Testis (tissue), 3 donors: Measurements from ENCODE around the gene GRK1. TPM values are rescaled to one million over a fixed set of nuclear protein-coding genes. Genes with fewer than 3 reads are reported as not detected.

Source experiments
- DNase-seq: peaks from one replicate; pipeline ENCODE4 v3.0.0-alpha.2; 2019
- H3K27ac ChIP-seq, 2 donors: fragments of 200-600 bp; sonication (generic); one replicate each; pipeline ENCODE4 v1.5.1; 2019
- H3K27me3 ChIP-seq: fragments of 200-600 bp; sonication (generic); one replicate; pipeline ENCODE4 v1.5.1; 2019
- H3K36me3 ChIP-seq: fragments of 200-600 bp; sonication (generic); one replicate; pipeline ENCODE4 v1.5.1; 2017; ENCODE audit warnings: low read depth; ENCODE audit errors: missing control alignments
- H3K4me1 ChIP-seq: fragments of 200-600 bp; sonication (generic); one replicate; pipeline ENCODE4 v1.5.1; 2019
- H3K4me3 ChIP-seq, 2 donors: fragments of 200-600 bp; sonication (generic); one replicate each; pipeline ENCODE4 v1.5.1; 2017 to 2019
- H3K9me3 ChIP-seq: fragments of 200-600 bp; sonication (generic); one replicate; pipeline ENCODE4 v1.5.1; 2017
- CTCF ChIP-seq, 3 experiments: fragments of 450-650 bp in 2 of 3; fragments of 200-600 bp in 1 of 3; sonication (generic) in 1 of 3; IDR thresholded peaks; one replicate each; pipeline ENCODE4 v1.5.1; 2016 to 2019; ENCODE audit warnings: antibody characterized with exemption in 3 of 3, mild to moderate bottlenecking in 2 of 3, moderate library complexity in 1 of 3
- POLR2A ChIP-seq: fragments of 450-650 bp; IDR thresholded peaks from one replicate; pipeline ENCODE4 v1.6.1; 2017; ENCODE audit warnings: antibody characterized with exemption, mild to moderate bottlenecking, moderate library complexity
- WGBS, 2 donors: methylation state at CpG; one replicate each; pipeline ENCODE4 v1.1.5; 2018; 5-methylcytosine and 5-hydroxymethylcytosine counted together
- intact Hi-C: fragments of 100-400 bp; cut with DNase I; formaldehyde crosslinking; loops from one replicate; pipeline ENCODE4 v1.15.1; 2023; ENCODE audit warnings: low total_unique reads
- polyA plus RNA-seq: library from polyadenylated mRNA; stranded (reverse); fragments of 350-450 nt; fragmentation: Illumina TruSeq; extraction: RNeasy Lipid Tissue Mini Kit (QIAGEN cat#74804); gene quantifications from one replicate; pipeline ENCODE4 v1.2.3, GENCODE V29; 2014; ENCODE audit warnings: low read depth, low replicate concordance; ENCODE audit not compliant: insufficient read depth
- total RNA-seq, 2 donors: library from RNA; depleted of rRNA; stranded (reverse); fragments of >200 nt; gene quantifications; one replicate each; pipeline ENCODE4 v1.2.3, GENCODE V29; 2016

Gene GRK1
- total and polyA plus RNA-seq, 3 donors from 2014 or later = 0.55 to 2.1 (median 0.87) TPM

GRCh38 chr13:113784645-113785024 is 117.6 kb downstream of the GRK1 start:
- H3K27ac ChIP-seq = no peak overlapping the region
- 87 to 90% methylated on average over 4 to 5 of the region's 5 CpGs for WGBS, 2 donors
- H3K4me3 ChIP-seq = no peak overlapping the region
- DNase-seq = no peak
- intact Hi-C loops = no loop called here
- H3K36me3 ChIP-seq = no peaks in the 10 kb centered on the region
- H3K27me3 ChIP-seq = no peaks in the 10 kb centered on the region
- TF ChIP-seq POLR2A (no peak), CTCF (IDR thresholded peaks at IDR 0.05) (no peak)
- no peaks in the 10 kb centered on the region for H3K9me3 ChIP-seq
- H3K4me1 ChIP-seq = no peaks in the 10 kb centered on the region

GRCh38 chr13:113785051-113786010 is 118.3 kb downstream of the GRK1 start:
- H3K4me3 ChIP-seq = no peak overlapping the region
- TF ChIP-seq POLR2A (no peak), CTCF (IDR thresholded peaks at IDR 0.05) (no peak)
- H3K27me3 ChIP-seq = no peaks in the 10 kb centered on the region
- H3K9me3 ChIP-seq = no peaks in the 10 kb centered on the region
- WGBS, 2 donors = 89 to 90% methylated on average over 19 of the region's 19 CpGs
- H3K36me3 ChIP-seq = no peaks in the 10 kb centered on the region
- no peak overlapping the region for H3K27ac ChIP-seq
- H3K4me1 ChIP-seq = no peaks in the 10 kb centered on the region
- no peak for DNase-seq
- intact Hi-C loops = no loop called here

- 79 to 89% methylated on average over 17 of the region's 17 CpGs for WGBS, 2 donors
- Histone ChIP-seq H3K9me3 (no peaks in the 10 kb centered on the region), H3K4me3 (no peak overlapping the region), H3K36me3 (no peaks in the 10 kb centered on the region), H3K4me1 (no peaks in the 10 kb centered on the region), H3K27ac (no peak overlapping the region), H3K27me3 (no peaks in the 10 kb centered on the region)
- intact Hi-C loops = no loop called here
- DNase-seq = no peak
- TF ChIP-seq CTCF (IDR thresholded peaks at IDR 0.05) (no peak), POLR2A (no peak)
Observed at GRCh38 chr13:113786262-113786841, 119.3 kb downstream of the GRK1 start.

Other genes with a start within 250 kb of the GRK1 start
- 1 to 10 TPM; 6.6 to 9.3 TPM for gene ADPRHL1, start 213.7 kb upstream of the GRK1 start, total RNA-seq
- gene ADPRHL1, start 213.7 kb upstream of the GRK1 start, polyA plus RNA-seq = 6.2 TPM
- gene DCUN1D2, start 176.5 kb upstream of the GRK1 start, total RNA-seq = 10 to 100 TPM; 65.9 to 78.5 TPM
- 16.3 TPM for gene DCUN1D2, start 176.5 kb upstream of the GRK1 start, polyA plus RNA-seq
- 10 to 100 TPM; 72.4 to 73.1 TPM for gene TFDP1, start 82.5 kb upstream of the GRK1 start, total RNA-seq
- gene TFDP1, start 82.5 kb upstream of the GRK1 start, polyA plus RNA-seq = 135 TPM
- not detected for gene ATP4B, start 9.0 kb upstream of the GRK1 start, total RNA-seq
- gene ATP4B, start 9.0 kb upstream of the GRK1 start, polyA plus RNA-seq = not detected
- 10 to 100 TPM in 1 of 2 donors, 1 to 10 TPM in 1; 6.9 to 10.9 TPM for gene TMEM255B, start 92.0 kb downstream of the GRK1 start, total RNA-seq
- 7.5 TPM for gene TMEM255B, start 92.0 kb downstream of the GRK1 start, polyA plus RNA-seq
- 100 to 1,000 TPM; 416 to 575 TPM for gene GAS6, start 196.9 kb downstream of the GRK1 start, total RNA-seq
- 193 TPM for gene GAS6, start 196.9 kb downstream of the GRK1 start, polyA plus RNA-seq